ENCODE measurements around the gene RNF220. TPM values are rescaled to one million over a fixed set of nuclear protein-coding genes. Genes with fewer than 3 reads are reported as not detected.

Gene RNF220
- polyA plus RNA-seq, 1 donor from 2014 or later: 101 TPM

DNA sequence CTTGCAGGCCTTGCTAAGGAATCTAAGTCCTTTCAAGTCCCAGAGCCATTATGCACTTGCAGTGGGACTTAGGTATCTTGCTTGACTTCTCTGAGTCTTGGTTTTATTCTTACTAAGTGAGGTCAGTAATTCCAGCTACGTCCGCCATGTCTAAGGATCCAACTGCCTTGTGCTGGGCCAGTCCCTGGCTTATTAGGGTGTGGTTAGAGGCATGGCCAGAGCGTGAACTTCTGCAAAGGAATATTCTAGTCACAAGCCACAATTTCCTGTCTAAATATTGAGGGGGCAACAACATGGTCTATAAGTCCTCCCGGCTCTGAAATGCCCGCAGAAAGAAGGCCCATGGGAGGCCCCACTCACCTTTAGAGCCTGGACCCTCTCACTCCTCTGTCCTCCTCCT lies 186.3 kb downstream of the RNF220 start:
- Mint-ChIP-seq H3K27me3 (peaks cover 6% of the 10 kb centered on the region), H3K9me3 (no peaks in the 10 kb centered on the region), H3K27ac (peak overlapping the region in 1 of 3 donors; percentile 76), H3K36me3 (peaks cover 3% of the 10 kb centered on the region), H3K4me3 (no peak overlapping the region), H3K4me1 (peaks cover 0 to 1% (median 0%) of the 10 kb centered on the region in 3 donors)

- H3K36me3 Mint-ChIP-seq: peaks cover 3% of the 10 kb centered on the region
- H3K4me3 Mint-ChIP-seq: no peak overlapping the region
- H3K27ac Mint-ChIP-seq: peak overlapping the region in 1 of 3 donors; percentile 76
These were observed 187.4 kb downstream of the RNF220 start for GRCh38 chr1:44592208-44593145.

GRCh38 chr1:44594353-44594752 lies 189.3 kb downstream of the RNF220 start:
- H3K27ac Mint-ChIP-seq: no peak overlapping the region
- no peak overlapping the region for H3K4me3 Mint-ChIP-seq
- peaks cover 3% of the 10 kb centered on the region for H3K36me3 Mint-ChIP-seq
- H3K4me1 Mint-ChIP-seq: peaks cover 0 to 1% (median 0%) of the 10 kb centered on the region in 3 donors
- H3K9me3 Mint-ChIP-seq: no peaks in the 10 kb centered on the region
- H3K27me3 Mint-ChIP-seq: peaks cover 6% of the 10 kb centered on the region

More at GRCh38 chr1:44592208-44593145, 187.4 kb downstream of the RNF220 start:
- H3K27me3 Mint-ChIP-seq: peaks cover 6% of the 10 kb centered on the region
- peaks cover 0 to 1% (median 0%) of the 10 kb centered on the region in 3 donors for H3K4me1 Mint-ChIP-seq
- H3K9me3 Mint-ChIP-seq: no peaks in the 10 kb centered on the region

DNA sequence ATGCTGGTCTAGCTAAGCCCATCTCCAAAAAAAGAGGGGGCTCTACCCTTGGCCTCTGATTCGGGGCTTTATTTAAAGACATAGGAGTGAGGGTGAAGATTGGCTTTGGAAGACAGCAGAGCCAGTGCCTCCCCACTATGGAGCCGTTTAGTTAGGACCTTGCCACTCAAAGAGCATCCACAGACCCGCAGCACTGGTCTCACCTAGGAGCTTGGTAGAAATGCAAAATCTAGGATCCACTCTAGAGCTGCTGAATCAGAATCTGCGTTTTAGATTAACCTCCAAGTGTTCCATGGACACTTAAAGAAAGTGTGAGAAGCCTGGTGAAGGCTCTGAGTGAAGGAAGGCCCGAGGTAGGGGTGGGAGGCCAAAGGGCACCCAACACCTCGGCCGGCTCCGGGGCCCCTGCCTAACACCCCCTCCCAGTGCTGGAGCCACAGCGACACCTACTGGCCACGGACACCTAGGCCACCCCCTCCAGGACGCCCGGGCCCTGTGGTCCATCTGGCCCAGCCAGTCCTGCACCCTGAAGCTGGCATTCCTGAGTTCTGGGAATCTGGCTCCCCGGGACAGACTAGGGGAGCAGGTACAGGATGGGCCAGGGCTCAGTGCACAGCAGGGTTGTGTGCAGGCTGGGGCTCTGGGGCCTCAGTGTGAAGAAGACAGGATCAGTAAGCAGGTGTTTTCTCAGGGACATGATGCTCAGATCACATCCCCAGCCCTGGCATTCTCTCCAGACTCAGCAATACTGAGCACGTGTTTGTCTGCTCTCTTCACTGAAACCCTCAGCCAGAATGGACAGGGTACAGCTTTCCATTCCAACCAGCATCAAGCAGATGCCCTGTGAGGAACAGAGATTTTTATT lies 190.0 kb downstream of the RNF220 start:
- Mint-ChIP-seq H3K27me3 (peaks cover 6% of the 10 kb centered on the region), H3K27ac (no peak overlapping the region), H3K36me3 (peaks cover 3% of the 10 kb centered on the region), H3K9me3 (no peaks in the 10 kb centered on the region), H3K4me3 (no peak overlapping the region), H3K4me1 (peaks cover 0 to 1% (median 0%) of the 10 kb centered on the region in 3 donors)

GRCh38 chr1:44596511-44596910 lies 191.5 kb downstream of the RNF220 start:
- H3K27ac Mint-ChIP-seq: no peak overlapping the region
- peaks cover 6% of the 10 kb centered on the region for H3K27me3 Mint-ChIP-seq
- H3K9me3 Mint-ChIP-seq: no peaks in the 10 kb centered on the region
- peaks cover 0 to 1% (median 0%) of the 10 kb centered on the region in 3 donors for H3K4me1 Mint-ChIP-seq
- H3K36me3 Mint-ChIP-seq: peaks cover 3% of the 10 kb centered on the region
- no peak overlapping the region for H3K4me3 Mint-ChIP-seq

DNA sequence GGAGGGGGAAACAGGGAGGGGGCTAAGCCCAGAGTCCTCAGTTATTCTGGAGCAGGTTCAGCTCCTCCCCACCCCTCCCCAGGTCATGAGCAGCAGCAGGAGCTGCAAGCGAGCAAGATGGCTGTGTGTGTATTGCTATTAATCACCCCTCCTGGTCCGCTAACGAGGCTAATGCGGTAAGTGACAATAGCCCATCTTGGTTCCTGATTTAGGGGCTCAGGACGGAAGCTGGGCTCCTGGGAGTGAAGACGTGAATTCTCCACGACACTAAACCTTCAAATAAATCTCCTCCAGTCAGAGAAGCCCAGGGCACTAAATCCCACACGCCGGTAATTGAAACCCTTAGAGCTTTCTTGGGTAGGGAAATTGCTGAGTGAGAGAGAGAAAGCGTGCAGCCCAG lies 193.1 kb downstream of the RNF220 start:
- Mint-ChIP-seq H3K4me3 (no peak overlapping the region), H3K9me3 (no peaks in the 10 kb centered on the region), H3K36me3 (no peaks in the 10 kb centered on the region), H3K27ac (no peak overlapping the region), H3K4me1 (peaks cover 0 to 1% (median 0%) of the 10 kb centered on the region in 3 donors), H3K27me3 (peaks cover 6% of the 10 kb centered on the region)

- Mint-ChIP-seq H3K9me3 (no peaks in the 10 kb centered on the region), H3K36me3 (no peaks in the 10 kb centered on the region), H3K27me3 (peaks cover 3% of the 10 kb centered on the region), H3K4me3 (no peak overlapping the region), H3K4me1 (no peaks in the 10 kb centered on the region), H3K27ac (no peak overlapping the region)
These were observed 197.9 kb downstream of the RNF220 start for GRCh38 chr1:44602634-44603628.

DNA sequence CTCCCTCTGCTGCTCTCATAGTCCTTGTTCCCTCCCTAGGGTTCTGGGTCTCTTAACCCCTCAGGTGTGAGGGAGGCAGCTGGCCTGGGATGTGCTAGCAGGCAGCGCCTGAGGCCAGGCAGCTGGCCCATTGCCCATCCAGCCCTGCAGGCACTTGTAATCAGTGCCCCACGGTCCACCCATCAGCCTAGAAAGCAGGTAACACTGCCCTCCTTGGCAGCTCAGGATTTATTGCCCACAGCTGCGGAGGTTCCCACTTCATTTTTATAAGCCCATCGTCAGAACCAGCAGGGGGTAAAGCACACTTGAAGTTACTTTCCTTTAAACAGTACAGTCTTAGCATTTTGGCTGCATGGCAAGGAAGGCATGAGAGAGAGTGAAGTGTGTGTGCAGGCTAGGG lies 198.7 kb downstream of the RNF220 start:
- Mint-ChIP-seq H3K4me3 (no peak overlapping the region), H3K36me3 (no peaks in the 10 kb centered on the region), H3K27me3 (peaks cover 3% of the 10 kb centered on the region), H3K27ac (no peak overlapping the region), H3K4me1 (no peaks in the 10 kb centered on the region), H3K9me3 (no peaks in the 10 kb centered on the region)

GRCh38 chr1:44604157-44604955 lies 199.3 kb downstream of the RNF220 start:
- Mint-ChIP-seq H3K9me3 (no peaks in the 10 kb centered on the region), H3K4me1 (peaks cover 0 to 2% (median 0%) of the 10 kb centered on the region in 3 donors), H3K36me3 (no peaks in the 10 kb centered on the region), H3K27ac (peak overlapping the region in 1 of 3 donors; percentile 1), H3K4me3 (no peak overlapping the region), H3K27me3 (peaks cover 4% of the 10 kb centered on the region)

DNA sequence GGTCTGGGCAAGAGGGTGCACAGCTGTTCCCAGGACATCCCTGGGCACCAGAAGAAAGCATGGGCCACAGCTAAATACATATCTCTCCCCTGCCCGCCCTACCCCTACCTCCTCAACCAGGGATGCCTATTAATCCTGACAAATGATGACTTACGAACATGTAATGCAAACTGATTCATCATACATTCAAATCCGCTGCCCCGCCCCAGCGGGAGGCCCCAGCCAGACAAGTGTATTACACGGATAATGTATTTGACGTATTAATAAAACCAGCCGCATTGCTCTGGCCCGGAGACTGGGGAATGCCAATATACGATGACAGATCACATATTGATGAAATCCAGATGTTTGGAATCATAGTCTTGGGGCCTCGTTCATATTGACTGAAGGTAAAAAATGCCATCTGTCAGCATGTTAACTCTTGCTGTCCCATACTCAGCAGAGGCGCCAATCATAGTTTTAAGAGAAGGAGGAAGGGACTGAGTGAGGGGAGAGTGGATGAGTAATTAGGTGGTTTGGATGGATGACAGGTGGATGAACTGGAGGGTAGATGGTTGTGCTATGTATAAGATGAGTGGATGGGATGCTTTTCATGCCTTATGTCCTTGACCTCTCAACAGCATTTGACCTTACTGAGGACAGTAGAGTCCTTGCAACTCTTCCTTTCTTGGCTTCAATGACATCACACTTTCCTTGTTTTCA lies 201.0 kb downstream of the RNF220 start:
- no peak overlapping the region for H3K27ac Mint-ChIP-seq
- no peak overlapping the region for H3K4me3 Mint-ChIP-seq
- no peaks in the 10 kb centered on the region for H3K9me3 Mint-ChIP-seq
- no peaks in the 10 kb centered on the region for H3K36me3 Mint-ChIP-seq
- peaks cover 0 to 2% (median 0%) of the 10 kb centered on the region in 3 donors for H3K4me1 Mint-ChIP-seq
- peaks cover 4% of the 10 kb centered on the region for H3K27me3 Mint-ChIP-seq

DNA sequence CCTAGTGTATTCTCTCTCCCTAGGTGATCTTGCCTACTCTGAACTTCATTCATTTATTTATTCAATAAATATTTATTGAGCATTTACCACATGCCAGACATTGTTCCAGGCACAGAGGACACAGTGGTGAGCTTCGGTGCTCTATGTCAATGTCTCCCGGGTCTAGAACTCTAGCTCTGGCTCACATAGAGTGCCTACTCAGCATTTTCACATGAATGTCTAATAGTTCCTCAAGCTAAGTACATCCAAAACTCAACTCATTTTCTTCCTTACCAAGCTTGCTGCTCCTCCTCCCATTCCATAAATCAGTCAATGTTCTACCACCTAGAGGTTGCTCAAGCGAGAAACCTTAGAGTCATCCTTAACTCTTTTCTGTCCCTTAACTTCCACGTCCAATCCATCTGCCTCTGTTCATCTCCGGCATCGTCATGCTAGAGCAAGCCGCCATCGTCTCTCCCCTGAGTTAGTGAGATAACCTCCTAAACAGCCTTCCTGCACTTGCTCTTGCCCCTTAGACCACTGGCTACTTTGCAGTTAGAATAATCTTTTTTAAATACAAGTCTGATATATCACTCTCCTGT lies 201.7 kb downstream of the RNF220 start:
- Mint-ChIP-seq H3K36me3 (no peaks in the 10 kb centered on the region), H3K4me3 (no peak overlapping the region), H3K4me1 (peaks cover 0 to 2% (median 0%) of the 10 kb centered on the region in 3 donors), H3K27ac (no peak overlapping the region), H3K27me3 (peaks cover 4% of the 10 kb centered on the region), H3K9me3 (no peaks in the 10 kb centered on the region)

DNA sequence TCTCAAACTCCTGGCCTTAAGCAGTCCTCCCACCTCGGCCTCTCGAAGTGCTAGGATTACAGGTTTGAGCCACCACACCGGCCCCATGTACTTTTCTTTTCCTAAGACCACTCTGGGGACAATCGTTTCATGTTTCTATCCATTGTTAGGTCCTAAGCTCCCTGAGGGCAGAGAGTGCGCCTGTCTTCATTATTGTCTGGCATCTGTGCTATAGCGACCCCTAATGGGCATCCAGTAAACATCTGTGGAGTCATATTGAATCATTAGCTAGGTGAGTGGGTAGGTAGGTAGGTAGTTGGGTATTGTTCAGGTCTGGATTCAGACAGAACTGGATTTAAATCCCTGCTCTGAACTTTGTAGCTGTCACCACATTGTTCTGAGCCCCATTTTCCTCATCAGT lies 203.1 kb downstream of the RNF220 start:
- peaks cover 0 to 4% (median 0%) of the 10 kb centered on the region in 3 donors for H3K4me1 Mint-ChIP-seq
- no peaks in the 10 kb centered on the region for H3K9me3 Mint-ChIP-seq
- no peak overlapping the region for H3K4me3 Mint-ChIP-seq
- peaks cover 4% of the 10 kb centered on the region for H3K27me3 Mint-ChIP-seq
- no peak overlapping the region for H3K27ac Mint-ChIP-seq
- no peaks in the 10 kb centered on the region for H3K36me3 Mint-ChIP-seq

DNA sequence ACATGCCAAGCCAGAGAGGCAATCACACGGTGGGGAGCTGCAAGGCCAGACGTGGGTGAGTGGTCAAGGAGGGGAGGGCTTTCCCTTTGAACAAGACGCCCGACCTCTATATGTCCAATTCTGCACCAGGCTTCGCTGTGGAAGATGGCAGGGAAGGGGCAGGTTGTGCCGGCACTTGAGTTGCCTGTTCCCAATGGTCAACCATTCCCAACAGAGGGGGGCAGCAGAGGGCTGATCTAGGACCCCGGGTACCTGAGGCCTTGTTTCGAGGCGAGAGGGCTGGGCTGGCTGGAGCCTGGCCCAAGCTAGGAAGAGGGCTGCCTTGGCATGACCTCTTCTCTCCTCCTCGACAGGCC lies 204.3 kb downstream of the RNF220 start:
- Mint-ChIP-seq H3K27ac (no peak overlapping the region), H3K27me3 (peaks cover 4% of the 10 kb centered on the region), H3K4me3 (no peak overlapping the region), H3K4me1 (peaks cover 0 to 4% (median 0%) of the 10 kb centered on the region in 3 donors), H3K36me3 (no peaks in the 10 kb centered on the region), H3K9me3 (no peaks in the 10 kb centered on the region)

All from IgD-negative memory B cell (primary cell).